ENCODE data around the gene C15orf62.

- TF ChIP-seq POLR2AphosphoS5 (IDR thresholded peaks at IDR 0.05): no peak
- TF ChIP-seq POLR2A (IDR thresholded peaks at IDR 0.05): no peak
Observed at GRCh38 chr15:40819048-40819447, 49.3 kb downstream of the C15orf62 start.

All from prostate gland (tissue), 1 donor.